ENCODE data around the gene SLC7A6.
A peak's percentile ranks its signal among the peaks of the same experiment; 100 is the strongest.

SLC7A6 gene

GRCh38 chr16:68310774-68311511 lies 46.6 kb downstream of the SLC7A6 start, which contains the start of the genes PRMT7 and SLC7A6OS:
TSS of gene PRMT7 (plus strand) at chr16:68311019. CDS start at chr16:68315980, 4,961 bp downstream.
TSS of gene SLC7A6OS (minus strand) at chr16:68310946. CDS start at chr16:68310926, 20 bp downstream.
- H3K4me3 ChIP-seq (replicated peaks; ENCODE audit: low read depth, low read length) = peak within 1 kb of the TSS; percentile 85
- TF ChIP-seq CTCF (IDR thresholded peaks at IDR 0.05; ENCODE audit: low read depth, low read length, missing control alignments) = no peak
- peak; percentile 71 for DNase-seq (ENCODE audit: extremely low read depth, low read depth)

- H3K4me3 ChIP-seq (replicated peaks; ENCODE audit: low read depth, low read length) = no peak overlapping the region
- TF ChIP-seq CTCF (IDR thresholded peaks at IDR 0.05; ENCODE audit: low read depth, low read length, missing control alignments) = no peak
Measured at GRCh38 chr16:68313116-68313515, 48.8 kb downstream of the SLC7A6 start.

GRCh38 chr16:68319185-68319908 lies 55.0 kb downstream of the SLC7A6 start:
- no peak for DNase-seq (ENCODE audit: extremely low read depth, low read depth)
- no peak for TF ChIP-seq CTCF (IDR thresholded peaks at IDR 0.05; ENCODE audit: low read depth, low read length, missing control alignments)

More at GRCh38 chr16:68313116-68313515, 48.8 kb downstream of the SLC7A6 start:
- no peak for DNase-seq (ENCODE audit: extremely low read depth, low read depth)

GRCh38 chr16:68324336-68324735 lies 60.0 kb downstream of the SLC7A6 start:
- no peak overlapping the region for H3K4me3 ChIP-seq (replicated peaks; ENCODE audit: low read depth, low read length)
- no peak for DNase-seq (ENCODE audit: extremely low read depth, low read depth)
- no peak for TF ChIP-seq CTCF (IDR thresholded peaks at IDR 0.05; ENCODE audit: low read depth, low read length, missing control alignments)

More at GRCh38 chr16:68319185-68319908, 55.0 kb downstream of the SLC7A6 start:
- H3K4me3 ChIP-seq (replicated peaks; ENCODE audit: low read depth, low read length) = no peak overlapping the region

- DNase-seq (ENCODE audit: extremely low read depth, low read depth) = no peak
- TF ChIP-seq CTCF (IDR thresholded peaks at IDR 0.05; ENCODE audit: low read depth, low read length, missing control alignments) = no peak
- H3K4me3 ChIP-seq (replicated peaks; ENCODE audit: low read depth, low read length) = no peak overlapping the region
Measured at GRCh38 chr16:68324780-68325357, 60.5 kb downstream of the SLC7A6 start.

GRCh38 chr16:68328151-68328859 lies 64.0 kb downstream of the SLC7A6 start:
- peak; percentile 63 for DNase-seq (ENCODE audit: extremely low read depth, low read depth)
- peak; percentile 86 for TF ChIP-seq CTCF (IDR thresholded peaks at IDR 0.05; ENCODE audit: low read depth, low read length, missing control alignments)
- no peak overlapping the region for H3K4me3 ChIP-seq (replicated peaks; ENCODE audit: low read depth, low read length)
